IMR-90 (cell line): ENCODE measurements around the gene ABI3BP. TPM values are rescaled to one million over a fixed set of nuclear protein-coding genes. Genes with fewer than 3 reads are reported as not detected.

ENCODE experiments used
- ATAC-seq: fragments of 200-7000 bp; cut with Tn5 transposase; 2 replicates; pipeline ENCODE4 v1.9.1; 2020; ENCODE audit warnings: low read depth, mild to moderate bottlenecking, moderate library complexity
- BruUV-seq: library from RNA; stranded (reverse); fragments of 400-500 nt; replicated peaks from 2 replicates; lab custom pipeline; 2021; lab: Mats Ljungman, UMichigan
- CTCF ChIA-PET: fragments of 300-600 bp; formaldehyde crosslinking; extraction: SDS; loops from one replicate; lab custom pipeline; 2021; ENCODE audit warnings: antibody characterized with exemption; lab: Yijun Ruan, JAX
- POLR2A ChIA-PET: fragments of 300-600 bp; sonication (Branson Sonifier 250); formaldehyde crosslinking; loops from one replicate; lab custom pipeline; 2022; ENCODE audit warnings: antibody characterized with exemption; ENCODE audit not compliant: unreplicated experiment; lab: Charles Lee
- DNase-seq: peaks from one replicate; pipeline ENCODE4 v3.0.0; 2013
- H2AFZ ChIP-seq: replicated peaks from 2 replicates; pipeline ENCODE3; 2013; ENCODE audit warnings: low read length, mild to moderate bottlenecking; ENCODE audit not compliant: poor library complexity
- H2AK5ac ChIP-seq: 2 replicates; pipeline ENCODE4 v1.6.1; 2013; ENCODE audit warnings: low read depth, low read length, inconsistent platforms
- H2AK9ac ChIP-seq: replicated peaks from 2 replicates; pipeline ENCODE3; 2013; ENCODE audit warnings: mild to moderate bottlenecking, low read depth, low read length, moderate library complexity; ENCODE audit not compliant: poor library complexity
- H2BK120ac ChIP-seq: 2 replicates; pipeline ENCODE4 v1.6.1; 2013; ENCODE audit warnings: low read depth, low read length, inconsistent platforms
- H2BK15ac ChIP-seq: 3 replicates; pipeline ENCODE4 v1.6.1; 2013; ENCODE audit warnings: low read depth, low read length, inconsistent platforms
- H2BK20ac ChIP-seq: 2 replicates; pipeline ENCODE4 v1.6.1; 2013; ENCODE audit warnings: low read depth, mild to moderate bottlenecking, inconsistent platforms, low read length, moderate library complexity
- H2BK5ac ChIP-seq: 2 replicates; pipeline ENCODE4 v1.6.1; 2013; ENCODE audit warnings: mild to moderate bottlenecking, low read depth, low read length, inconsistent platforms; ENCODE audit not compliant: poor library complexity, severe bottlenecking
- H3K14ac ChIP-seq: replicated peaks from 2 replicates; pipeline ENCODE4 v1.6.1; 2013; ENCODE audit warnings: low read depth, low read length, inconsistent platforms
- H3K18ac ChIP-seq: 2 replicates; pipeline ENCODE4 v1.6.1; 2013; ENCODE audit warnings: low read depth, low read length, control low read depth
- H3K23ac ChIP-seq: 2 replicates; pipeline ENCODE4 v1.6.1; 2013; ENCODE audit warnings: low read depth, low read length, inconsistent platforms
- H3K27ac ChIP-seq: 2 replicates; pipeline ENCODE4 v1.5.1; 2013; ENCODE audit warnings: mild to moderate bottlenecking, control low read depth, low read length; ENCODE audit not compliant: insufficient read depth
- H3K27me3 ChIP-seq: 2 replicates; pipeline ENCODE4 v1.6.1; 2013; ENCODE audit warnings: low read length; ENCODE audit not compliant: control insufficient read depth, insufficient read depth
- H3K36me3 ChIP-seq: 2 replicates; pipeline ENCODE4 v1.6.1; 2013; ENCODE audit warnings: low read length, mixed read lengths; ENCODE audit not compliant: control insufficient read depth, insufficient read depth
- H3K4ac ChIP-seq: 2 replicates; pipeline ENCODE4 v1.6.1; 2013; ENCODE audit warnings: low read depth, low read length, inconsistent platforms
- H3K4me1 ChIP-seq: 2 replicates; pipeline ENCODE4 v1.6.1; 2013; ENCODE audit warnings: low read length, mixed read lengths; ENCODE audit not compliant: control insufficient read depth, insufficient read depth
- H3K4me2 ChIP-seq: 2 replicates; pipeline ENCODE4 v1.6.1; 2013; ENCODE audit warnings: low read depth, mild to moderate bottlenecking, control low read depth, low read length, moderate library complexity
- H3K4me3 ChIP-seq: 2 replicates; pipeline ENCODE4 v1.5.1; 2013; ENCODE audit warnings: low read depth, mild to moderate bottlenecking, control low read depth, low read length, moderate library complexity; ENCODE audit not compliant: insufficient read depth
- H3K56ac ChIP-seq: 2 replicates; pipeline ENCODE4 v1.6.1; 2013; ENCODE audit warnings: low read length, inconsistent platforms; ENCODE audit not compliant: insufficient read depth; ENCODE audit errors: extremely low read depth
- H3K79me1 ChIP-seq, 2 experiments: 2 replicates each; pipeline ENCODE4 v1.6.1; 2013; ENCODE audit warnings: low read length in 2 of 2, inconsistent platforms in 1 of 2, low read depth in 1 of 2
- H3K9ac ChIP-seq: 2 replicates; pipeline ENCODE4 v1.6.1; 2013; ENCODE audit warnings: low read depth, low read length, control low read depth
- H3K9me1 ChIP-seq: 2 replicates; pipeline ENCODE4 v1.6.1; 2013; ENCODE audit warnings: low read length, inconsistent platforms; ENCODE audit not compliant: insufficient read depth
- H3K9me3 ChIP-seq: 2 replicates; pipeline ENCODE4 v1.6.1; 2013; ENCODE audit warnings: low read length; ENCODE audit not compliant: control insufficient read depth, insufficient read depth
- H4K20me1 ChIP-seq: 2 replicates; pipeline ENCODE4 v1.6.1; 2013; ENCODE audit warnings: low read length, inconsistent platforms; ENCODE audit not compliant: insufficient read depth
- H4K5ac ChIP-seq: 2 replicates; pipeline ENCODE4 v1.6.1; 2013; ENCODE audit warnings: mild to moderate bottlenecking, low read depth, low read length, control low read depth
- H4K8ac ChIP-seq, 2 experiments: 2 replicates each; pipeline ENCODE4 v1.6.1; 2013; ENCODE audit warnings: low read depth in 2 of 2, low read length in 2 of 2, control low read depth in 1 of 2, inconsistent platforms in 1 of 2
- H4K91ac ChIP-seq: 2 replicates; pipeline ENCODE4 v1.6.1; 2013; ENCODE audit warnings: low read depth, low read length, inconsistent platforms; ENCODE audit not compliant: insufficient read depth
- BHLHE40 ChIP-seq: fragments of 150-350 bp; IDR thresholded peaks from 2 replicates; pipeline ENCODE4 v1.6.1; 2016; ENCODE audit warnings: mild to moderate bottlenecking, low read depth, low read length
- CHD1 ChIP-seq: IDR thresholded peaks from 2 replicates; pipeline ENCODE4 v1.6.1; 2012; ENCODE audit warnings: low read depth, low read length, improper control_type of control experiment
- CTCF ChIP-seq: conservative IDR thresholded peaks from 2 replicates; pipeline ENCODE4 v1.5.1; 2012; ENCODE audit warnings: mild to moderate bottlenecking, low read depth, low read length, improper control_type of control experiment
- ELK1 ChIP-seq: fragments of 150-350 bp; IDR thresholded peaks from 2 replicates; pipeline ENCODE4 v1.6.1; 2016; ENCODE audit warnings: low read depth, mild to moderate bottlenecking, low read length, moderate library complexity, borderline replicate concordance
- MAFK ChIP-seq: IDR thresholded peaks from 2 replicates; pipeline ENCODE4 v1.6.1; 2012; ENCODE audit warnings: low read depth, low read length, improper control_type of control experiment
- MAZ ChIP-seq: IDR thresholded peaks from 2 replicates; pipeline ENCODE4 v1.6.1; 2012; ENCODE audit warnings: low read depth, mild to moderate bottlenecking, low read length, improper control_type of control experiment, moderate library complexity, borderline replicate concordance
- MXI1 ChIP-seq: IDR thresholded peaks from 2 replicates; pipeline ENCODE4 v1.6.1; 2012; ENCODE audit warnings: low read depth, mild to moderate bottlenecking, low read length, moderate library complexity, borderline replicate concordance
- POLR2A ChIP-seq: IDR thresholded peaks from 2 replicates; pipeline ENCODE4 v1.6.1; 2012; ENCODE audit warnings: mild to moderate bottlenecking, low read depth, low read length
- RCOR1 ChIP-seq: IDR thresholded peaks from 2 replicates; pipeline ENCODE4 v1.6.1; 2012; ENCODE audit warnings: mild to moderate bottlenecking, low read length, improper control_type of control experiment; ENCODE audit not compliant: insufficient replicate concordance
- SMC3 ChIP-seq: fragments of 150-350 bp; IDR thresholded peaks from 2 replicates; pipeline ENCODE4 v1.6.1; 2016; ENCODE audit warnings: low read depth, mild to moderate bottlenecking, antibody characterized with exemption, low read length, moderate library complexity
- USF2 ChIP-seq: fragments of 150-350 bp; IDR thresholded peaks from 2 replicates; pipeline ENCODE4 v1.6.1; 2017; ENCODE audit warnings: mild to moderate bottlenecking, antibody characterized with exemption, low read length, low read depth
- WGBS, 2 experiments: methylation state at CpG; one replicate each; pipeline versions ENCODE4 v1.1.5 to v1.1.7; 2013; ENCODE audit warnings: missing lambda C conversion rate in 2 of 2; ENCODE audit not compliant: insufficient read length in 1 of 2; ENCODE audit errors: extremely low coverage in 2 of 2; 5-methylcytosine and 5-hydroxymethylcytosine counted together
- dilution Hi-C: fragments of 300-500 bp; cut with HindIII; formaldehyde crosslinking; loops from one replicate; pipeline ENCODE4 v1.14.3; 2018; ENCODE audit warnings: low sequenced_read_pairs; ENCODE audit not compliant: unreplicated experiment
- in situ Hi-C: fragments of 300-500 bp; cut with MboI; formaldehyde crosslinking; loops from 3 replicates; pipeline ENCODE4 v1.14.3; 2019; ENCODE audit warnings: low sequenced_read_pairs, inconsistent platforms, mixed read lengths
- intact Hi-C: fragments of 100-400 bp; cut with micrococcal nuclease; formaldehyde crosslinking; loops from 2 replicates; pipeline ENCODE4 v1.10.0; 2022
- polyA plus RNA-seq, 3 experiments: library from polyadenylated mRNA; depleted of rRNA; stranded (reverse); fragments of >200 nt; gene quantifications; 2 replicates each; pipeline ENCODE4 v1.2.3, GENCODE V29; 2012; ENCODE audit warnings: low replicate concordance in 1 of 3
- total RNA-seq: library from RNA; depleted of rRNA; stranded (reverse); fragments of >200 nt; gene quantifications from 2 replicates; pipeline ENCODE4 v1.2.3, GENCODE V29; 2012

Gene ABI3BP
- total and polyA plus RNA-seq, 2 of the 4 experiments (the other 2 are of a cell fraction): 3.0 to 26.7 TPM

- DNase-seq (peak; percentile 43), ATAC-seq (no peak)
- TF ChIP-seq ELK1: no peak
- TF ChIP-seq POLR2A: no peak
- no peak for TF ChIP-seq MAZ
- TF ChIP-seq RCOR1: no peak
- TF ChIP-seq USF2: no peak
- no peak for TF ChIP-seq SMC3
- no peak for TF ChIP-seq BHLHE40
- no peak for TF ChIP-seq CTCF
- TF ChIP-seq MAFK: no peak
- TF ChIP-seq MXI1: no peak
- no peak for TF ChIP-seq CHD1
- no peak overlapping the region for H2AFZ ChIP-seq
- H4K20me1 ChIP-seq: no peaks in the 10 kb centered on the region
- H3K4me2 ChIP-seq: no peak overlapping the region
- H3K9me3 ChIP-seq: no peaks in the 10 kb centered on the region
- peak overlapping the region; percentile 42 for H2BK5ac ChIP-seq
- H3K23ac ChIP-seq: no peak overlapping the region
- H4K91ac ChIP-seq: peak overlapping the region; percentile 46
- dilution Hi-C loops (no loop called here), in situ Hi-C loops (no loop called here), intact Hi-C loops (no loop called here)
- H3K56ac ChIP-seq: no peak overlapping the region
- H3K9me1 ChIP-seq: no peaks in the 10 kb centered on the region; the same call in 1 of the 2 replicates
- H2BK120ac ChIP-seq: peak overlapping the region; percentile 87
- BruUV-seq: no TSS peak
- no peak overlapping the region for H3K9ac ChIP-seq
- peak overlapping the region; percentile 90; the same call in 1 of the 2 replicates for H3K18ac ChIP-seq
- H4K8ac ChIP-seq: peak overlapping the region in 1 of 2 experiments; percentile 1; a peak in 1 of 4 replicates
- no peaks in the 10 kb centered on the region for H3K36me3 ChIP-seq
- H4K5ac ChIP-seq: peak overlapping the region; percentile 39; the same call in 1 of the 2 replicates
- ChIA-PET CTCF (interaction anchor here (2.1 kb wide), 1 partner anchor 27 kb away, joined by 5 read pairs; no protein-coding TSS in a partner anchor), POLR2A (no interaction called here)
- no CpG with 5 or more reads among the region's 1 CpG for WGBS, 2 experiments
- H2BK20ac ChIP-seq: peak overlapping the region; percentile 88
- peak overlapping the region; percentile 18 for H3K4ac ChIP-seq
- H3K27ac ChIP-seq: no peak overlapping the region
- H3K79me1 ChIP-seq: no peaks in the 10 kb centered on the region
- H2BK15ac ChIP-seq: peak overlapping the region; percentile 57; the same call in 1 of the 3 replicates
- H3K4me3 ChIP-seq: no peak overlapping the region
- H3K4me1 ChIP-seq: peaks cover 11% of the 10 kb centered on the region
- no peaks in the 10 kb centered on the region for H3K27me3 ChIP-seq
- no peak overlapping the region for H2AK5ac ChIP-seq
- H3K14ac ChIP-seq: peak overlapping the region; percentile 73
- no peak overlapping the region for H2AK9ac ChIP-seq
These were observed 45.2 kb upstream of the ABI3BP start for GRCh38 chr3:101038393-101038792.
